Kidney (tissue), 14 donors: ENCODE results near the gene MAST2. TPM values are rescaled to one million over a fixed set of nuclear protein-coding genes. Genes with fewer than 3 reads are reported as not detected.

Source experiments
- DNase-seq, 5 donors: peaks; one replicate each; pipeline ENCODE4 v3.0.0-alpha.2; 2013 to 2020
- FAIRE-seq: peaks from 2 replicates; lab custom pipeline; 2012; peaks lifted over from hg19 to GRCh38; lab: Jason Lieb, UNC
- H3K27ac ChIP-seq, 2 donors: one replicate each; pipeline ENCODE4 v1.7.0; 2013; ENCODE audit warnings: low read depth in 2 of 2, low read length in 2 of 2, inconsistent platforms in 1 of 2
- H3K27me3 ChIP-seq: one replicate; pipeline ENCODE4 v1.7.1; 2013; ENCODE audit warnings: low read length, inconsistent platforms; ENCODE audit not compliant: control insufficient read depth, insufficient read depth
- H3K36me3 ChIP-seq, 3 donors: one replicate each; pipeline versions ENCODE4 v1.7.0 to v1.7.1; 2013; ENCODE audit warnings: low read length in 3 of 3, control low read depth in 1 of 3, inconsistent platforms in 1 of 3; ENCODE audit not compliant: insufficient read depth in 3 of 3, control insufficient read depth in 2 of 3
- H3K4me1 ChIP-seq, 3 donors: one replicate each; pipeline versions ENCODE4 v1.7.0 to v1.7.1; 2013; ENCODE audit warnings: low read length in 3 of 3, inconsistent platforms in 1 of 3, low read depth in 1 of 3; ENCODE audit not compliant: control insufficient read depth in 2 of 3, insufficient read depth in 2 of 3
- H3K4me3 ChIP-seq, 3 donors: one replicate each; pipeline versions ENCODE4 v1.7.0 to v1.8.1; 2013; ENCODE audit warnings: low read length in 3 of 3, control low read depth in 1 of 3, inconsistent platforms in 1 of 3
- H3K9ac ChIP-seq, 3 donors: one replicate each; pipeline versions ENCODE4 v1.7.0 to v1.7.1; 2013; ENCODE audit warnings: low read length in 3 of 3, control low read depth in 1 of 3, inconsistent platforms in 1 of 3
- H3K9me3 ChIP-seq, 3 donors: one replicate each; pipeline versions ENCODE4 v1.7.0 to v1.7.1; 2013; ENCODE audit warnings: low read length in 3 of 3, control low read depth in 1 of 3, inconsistent platforms in 1 of 3; ENCODE audit not compliant: control insufficient read depth in 2 of 3, insufficient read depth in 1 of 3
- intact Hi-C: fragments of 100-400 bp; cut with DNase I; formaldehyde crosslinking; loops from one replicate; pipeline ENCODE4 v1.11.1; 2022
- polyA plus RNA-seq: library from polyadenylated mRNA; stranded (reverse); fragments of 350-450 nt; fragmentation: Illumina TruSeq; extraction: RNeasy Lipid Tissue Mini Kit (QIAGEN cat#74804); gene quantifications from one replicate; pipeline ENCODE4 v1.2.3, GENCODE V29; 2014; ENCODE audit warnings: low read depth, low replicate concordance; ENCODE audit not compliant: insufficient read depth
- total RNA-seq: library from RNA; stranded (reverse); fragmentation: NEBNext Ultra II Directional; extraction: Animal tissue kit (Norgen Biotek cat#: 25700); gene quantifications from one replicate; pipeline ENCODE4 v1.2.1, GENCODE V29; 2021
- TF ChIP-seq, protein P1 (sequence below): IDR thresholded peaks from 3 replicates; pipeline ENCODE4 v1.5.1; 2012; ENCODE audit warnings: mild to moderate bottlenecking, moderate library complexity, borderline replicate concordance; ENCODE audit not compliant: insufficient read depth; ENCODE audit errors: extremely low read depth
- donor health status: control.
- donor health status: control.
- donor health status: control.
- donor health status: control.
- donor health status: control.
- donor health status: DM: yes; HTN: yes; CAD: no.
- donor health status: Normal renal cell carcinoma (clear cell type).

MAST2 gene
- total and polyA plus RNA-seq, 2 donors from 2014 or later: 7.6 to 17.9 TPM

DNA sequence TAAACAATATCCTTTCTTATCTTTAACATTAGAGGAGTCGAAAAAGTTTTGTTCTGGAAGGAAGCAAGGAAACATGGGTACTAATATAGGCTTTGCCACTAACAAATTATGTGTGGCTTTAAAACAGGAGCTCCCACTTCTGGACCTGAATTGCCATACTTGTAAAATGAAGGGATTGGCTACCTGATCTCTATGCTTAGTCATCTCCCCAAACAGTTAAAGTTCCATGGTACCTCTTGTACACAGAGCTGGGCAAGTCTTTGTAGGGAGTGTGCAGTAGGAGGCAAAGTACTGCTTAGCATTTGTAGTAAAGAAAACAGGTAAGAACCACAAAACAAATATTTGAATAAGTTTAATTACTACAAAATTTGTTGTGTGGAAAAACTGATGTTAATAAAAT lies 81.3 kb downstream of the MAST2 start:
- TF ChIP-seq, protein P1, sequence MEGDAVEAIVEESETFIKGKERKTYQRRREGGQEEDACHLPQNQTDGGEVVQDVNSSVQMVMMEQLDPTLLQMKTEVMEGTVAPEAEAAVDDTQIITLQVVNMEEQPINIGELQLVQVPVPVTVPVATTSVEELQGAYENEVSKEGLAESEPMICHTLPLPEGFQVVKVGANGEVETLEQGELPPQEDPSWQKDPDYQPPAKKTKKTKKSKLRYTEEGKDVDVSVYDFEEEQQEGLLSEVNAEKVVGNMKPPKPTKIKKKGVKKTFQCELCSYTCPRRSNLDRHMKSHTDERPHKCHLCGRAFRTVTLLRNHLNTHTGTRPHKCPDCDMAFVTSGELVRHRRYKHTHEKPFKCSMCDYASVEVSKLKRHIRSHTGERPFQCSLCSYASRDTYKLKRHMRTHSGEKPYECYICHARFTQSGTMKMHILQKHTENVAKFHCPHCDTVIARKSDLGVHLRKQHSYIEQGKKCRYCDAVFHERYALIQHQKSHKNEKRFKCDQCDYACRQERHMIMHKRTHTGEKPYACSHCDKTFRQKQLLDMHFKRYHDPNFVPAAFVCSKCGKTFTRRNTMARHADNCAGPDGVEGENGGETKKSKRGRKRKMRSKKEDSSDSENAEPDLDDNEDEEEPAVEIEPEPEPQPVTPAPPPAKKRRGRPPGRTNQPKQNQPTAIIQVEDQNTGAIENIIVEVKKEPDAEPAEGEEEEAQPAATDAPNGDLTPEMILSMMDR: no peak
- no peaks in the 10 kb centered on the region for H3K36me3 ChIP-seq
- no peaks in the 10 kb centered on the region for H3K4me1 ChIP-seq
- H3K9ac ChIP-seq: no peak overlapping the region
- H3K27me3 ChIP-seq: no peaks in the 10 kb centered on the region
- H3K27ac ChIP-seq: no peak overlapping the region
- no peak overlapping the region for H3K4me3 ChIP-seq
- intact Hi-C loops: no loop called here
- no peaks in the 10 kb centered on the region for H3K9me3 ChIP-seq
- FAIRE-seq (no peak), DNase-seq (no peak)

DNA sequence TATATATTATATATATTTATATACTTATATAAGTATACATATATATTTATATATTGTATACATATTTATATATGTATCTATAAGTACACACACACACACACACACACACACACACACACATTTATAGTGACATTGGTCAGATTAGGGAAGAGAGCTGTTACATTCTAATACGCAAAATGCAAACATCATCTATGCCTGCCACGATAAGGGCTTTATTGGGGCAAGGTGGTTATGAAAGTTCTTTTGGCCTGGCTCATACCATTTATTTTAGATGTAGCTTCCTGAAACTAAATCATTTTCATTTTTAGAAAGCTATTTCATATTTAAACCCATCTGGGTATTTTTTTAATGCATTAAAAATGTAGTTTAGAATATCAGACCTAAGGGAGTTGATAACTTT lies 82.8 kb downstream of the MAST2 start:
- TF ChIP-seq, protein P1: no peak
- H3K4me3 ChIP-seq: no peak overlapping the region
- DNase-seq: no peak
- H3K9me3 ChIP-seq: no peaks in the 10 kb centered on the region
- H3K36me3 ChIP-seq: no peaks in the 10 kb centered on the region
- H3K27ac ChIP-seq: no peak overlapping the region
- H3K27me3 ChIP-seq: no peaks in the 10 kb centered on the region
- FAIRE-seq: no peak
- intact Hi-C loops: no loop called here
- no peaks in the 10 kb centered on the region for H3K4me1 ChIP-seq
- no peak overlapping the region for H3K9ac ChIP-seq

DNA sequence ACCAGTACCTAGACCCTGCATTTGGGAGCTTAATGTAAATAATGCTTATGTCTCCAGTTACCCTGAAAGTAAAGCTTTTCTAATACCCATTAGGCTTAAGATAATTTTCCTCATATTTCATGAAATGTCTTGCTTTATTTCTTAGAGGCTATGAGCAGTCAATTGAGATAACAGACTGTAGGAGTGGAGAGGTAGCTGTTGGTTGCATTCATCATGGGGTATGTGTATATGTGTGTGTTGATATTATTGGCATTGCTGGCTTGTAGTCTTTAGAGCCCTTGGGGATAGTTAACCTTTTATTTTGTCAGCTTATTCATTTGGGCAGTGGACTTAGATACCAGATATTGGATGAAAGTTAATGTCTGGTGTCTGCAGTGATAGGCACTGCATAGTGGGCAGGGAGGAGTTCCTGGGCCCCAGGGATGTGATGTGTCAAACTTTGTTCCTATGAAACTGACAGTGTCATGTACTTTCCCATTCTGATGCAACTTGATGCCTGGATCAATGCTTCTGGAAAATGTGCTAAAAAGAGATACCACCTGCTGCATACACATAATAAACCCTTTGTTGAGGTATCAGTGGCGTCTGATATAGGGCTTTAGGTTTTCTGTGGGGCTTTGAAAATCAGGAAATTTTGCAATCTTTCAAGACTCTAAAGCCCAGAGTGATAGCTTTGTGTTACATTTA lies 83.9 kb downstream of the MAST2 start:
- Histone ChIP-seq H3K9me3 (no peaks in the 10 kb centered on the region), H3K4me1 (peaks cover 0 to 7% (median 0%) of the 10 kb centered on the region in 3 donors), H3K4me3 (no peak overlapping the region), H3K27ac (no peak overlapping the region), H3K9ac (no peak overlapping the region), H3K27me3 (no peaks in the 10 kb centered on the region), H3K36me3 (no peaks in the 10 kb centered on the region)
- intact Hi-C loops: no loop called here
- FAIRE-seq (no peak), DNase-seq (no peak)
- TF ChIP-seq, protein P1: no peak
